Stimulated activated CD4-positive, alpha-beta T cell treated with anti-CD3 and anti-CD28 coated beads, Interleukin-4, amount 100 ng/mL, for 48 hours (primary cell): ENCODE data around the gene HIC1.

Source experiments
- DNase-seq, 2 donors: peaks; one replicate each; pipeline ENCODE4 v3.0.0-alpha.2; 2020; ENCODE audit warnings: low read depth in 2 of 2

HIC1 gene

DNA sequence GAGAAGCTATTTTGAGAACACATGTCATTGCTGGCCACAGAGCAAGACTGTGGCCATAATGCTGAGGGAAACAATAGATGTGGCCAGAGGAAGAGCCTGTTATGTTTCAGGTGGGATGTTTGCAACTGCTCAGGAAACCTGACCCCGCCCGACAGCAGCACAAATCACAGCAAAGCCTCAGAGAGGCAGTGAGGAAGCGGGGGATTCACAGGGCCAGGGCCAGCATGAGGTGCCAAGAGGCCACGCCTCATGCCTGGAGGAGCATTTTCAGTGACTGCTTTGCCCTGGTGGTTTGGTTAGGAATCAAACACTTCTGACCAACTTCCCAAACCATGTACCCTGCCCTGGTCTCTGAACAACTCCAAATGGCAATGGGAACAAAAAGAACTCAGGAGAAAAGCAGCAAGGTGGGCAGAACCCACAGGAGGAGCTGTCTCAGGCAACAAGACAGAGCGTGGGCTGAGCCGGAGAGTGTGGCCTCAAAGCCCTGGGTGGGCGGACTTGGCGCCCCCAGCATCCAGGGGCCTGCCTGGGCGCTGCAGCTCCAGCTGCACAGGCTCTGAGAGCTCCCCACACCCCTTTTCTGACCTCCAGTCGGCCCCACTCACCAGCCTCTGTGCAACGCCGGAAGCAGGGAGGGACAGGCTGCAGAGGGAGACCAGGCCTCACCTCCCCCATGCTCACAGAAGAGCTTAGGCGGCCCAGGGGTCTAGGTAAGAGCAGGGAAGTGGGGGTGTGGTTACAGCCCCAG lies 20.6 kb downstream of the HIC1 start:
- no peak for DNase-seq

DNA sequence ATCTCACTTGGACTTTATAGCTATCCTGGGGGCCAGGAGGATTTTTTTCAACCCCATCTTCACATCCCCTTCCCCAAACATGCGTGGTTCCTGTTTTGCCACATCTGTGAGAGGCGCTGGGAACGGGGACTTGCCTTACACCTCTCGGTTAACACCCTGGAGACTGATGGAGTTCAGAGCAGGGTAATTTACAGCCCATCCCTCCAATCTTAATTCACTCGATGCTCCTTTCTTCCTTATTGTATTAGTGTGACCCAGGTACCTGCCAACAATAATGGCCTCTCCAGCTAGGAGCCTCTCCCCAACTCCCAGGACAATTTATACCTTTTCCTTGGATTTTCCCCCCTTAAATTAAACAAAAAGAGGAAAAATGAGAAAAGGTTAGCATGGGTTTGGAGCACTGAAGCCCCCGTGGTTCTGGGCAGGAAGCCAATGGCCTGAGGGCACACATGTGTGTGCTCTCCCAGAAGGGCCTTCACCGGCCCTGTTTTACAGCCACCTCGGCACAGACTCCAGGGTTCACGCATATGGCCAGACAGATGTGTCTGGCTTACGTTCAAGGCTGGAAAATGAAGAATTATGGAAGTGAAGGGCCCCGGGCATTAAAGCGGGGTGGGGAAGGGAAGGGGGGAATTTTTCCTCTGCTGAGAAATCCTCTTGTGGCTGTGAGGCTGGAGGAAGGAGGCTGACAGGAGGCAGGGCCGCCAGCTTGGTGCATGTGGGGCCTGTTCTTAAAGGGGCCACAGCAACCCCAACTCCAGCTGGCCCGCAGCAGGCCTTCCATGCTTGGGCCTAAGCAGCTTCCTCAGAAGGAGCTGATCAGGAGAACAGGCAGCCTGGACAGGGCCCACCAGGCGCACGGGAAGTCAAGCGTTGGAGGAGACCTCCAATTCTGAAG lies 21.4 kb downstream of the HIC1 start:
- no peak for DNase-seq

DNA sequence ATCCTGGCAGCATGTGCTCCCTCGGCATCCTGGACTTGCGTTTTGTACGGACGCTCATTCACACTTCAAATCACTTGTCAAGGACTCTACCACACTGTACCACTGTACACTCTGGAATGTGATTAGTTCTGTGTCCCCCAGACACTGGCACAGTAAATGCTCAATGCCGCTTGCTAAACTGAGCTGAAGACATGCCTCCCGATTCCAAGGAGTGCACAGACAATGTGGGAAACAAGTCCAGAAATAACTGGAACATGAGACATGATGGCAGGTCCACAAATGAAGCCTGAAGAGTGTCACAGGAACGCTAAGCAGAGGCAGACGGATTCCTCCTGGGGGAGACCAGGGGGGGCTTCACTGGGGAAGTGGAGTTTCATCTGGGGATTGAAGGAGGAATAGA lies 22.1 kb downstream of the HIC1 start:
- DNase-seq: no peak

DNA sequence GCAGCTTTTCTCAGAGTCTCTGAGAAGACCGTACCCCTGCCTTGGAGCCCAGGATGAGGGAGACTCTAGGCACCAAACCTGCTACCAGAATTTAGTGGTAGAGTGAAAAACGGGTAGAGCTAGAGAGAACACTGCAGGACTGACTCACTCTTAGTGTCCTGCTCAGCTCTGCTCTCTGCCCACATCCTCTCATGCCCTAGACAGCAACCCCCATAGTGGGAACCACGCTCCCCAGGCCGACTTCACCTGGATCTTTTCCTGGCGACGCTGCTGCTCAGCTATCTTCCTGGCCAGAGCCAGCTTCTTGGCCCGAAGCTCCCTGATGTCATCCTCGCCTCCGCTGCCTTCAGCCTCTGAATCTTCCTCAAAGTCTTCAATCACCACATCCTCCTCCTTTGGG lies 26.7 kb downstream of the HIC1 start:
- DNase-seq: no peak

DNA sequence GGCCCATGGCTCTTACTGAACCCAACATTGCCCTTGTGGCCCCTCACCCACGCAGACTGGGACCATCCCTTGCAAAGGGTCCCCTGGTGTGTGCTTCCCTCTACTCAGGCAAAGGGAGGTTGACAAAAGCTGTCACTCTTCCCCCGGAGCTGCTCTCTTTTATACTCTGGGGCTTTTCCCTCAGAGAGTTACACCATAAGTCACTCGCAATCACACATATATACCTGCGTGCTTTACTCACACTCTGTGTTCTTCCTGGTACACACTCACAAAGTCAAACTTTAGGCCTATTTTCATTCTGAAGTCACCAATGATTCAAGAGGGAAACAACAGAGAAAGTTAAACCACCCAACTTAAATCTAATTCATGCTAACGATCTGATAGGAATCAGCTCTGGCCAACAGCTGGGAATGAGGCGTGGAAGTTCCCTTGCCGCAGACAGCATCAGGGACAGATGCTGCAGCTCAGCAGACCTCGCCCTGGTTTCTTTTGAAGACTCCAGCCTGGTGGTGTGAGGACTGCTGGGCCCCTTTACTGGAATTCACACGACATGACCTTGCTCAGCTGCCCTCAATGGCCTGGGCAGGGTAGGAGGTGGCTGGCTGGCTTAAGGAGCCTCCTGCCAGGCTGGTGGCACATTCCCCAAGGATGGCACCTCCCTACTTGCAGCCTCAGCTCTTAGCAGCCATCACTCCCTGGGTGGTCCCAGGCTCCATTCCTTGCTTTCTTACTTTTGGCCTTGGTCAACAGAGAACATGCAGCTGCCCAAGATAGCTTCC lies 27.3 kb downstream of the HIC1 start:
- no peak for DNase-seq

DNA sequence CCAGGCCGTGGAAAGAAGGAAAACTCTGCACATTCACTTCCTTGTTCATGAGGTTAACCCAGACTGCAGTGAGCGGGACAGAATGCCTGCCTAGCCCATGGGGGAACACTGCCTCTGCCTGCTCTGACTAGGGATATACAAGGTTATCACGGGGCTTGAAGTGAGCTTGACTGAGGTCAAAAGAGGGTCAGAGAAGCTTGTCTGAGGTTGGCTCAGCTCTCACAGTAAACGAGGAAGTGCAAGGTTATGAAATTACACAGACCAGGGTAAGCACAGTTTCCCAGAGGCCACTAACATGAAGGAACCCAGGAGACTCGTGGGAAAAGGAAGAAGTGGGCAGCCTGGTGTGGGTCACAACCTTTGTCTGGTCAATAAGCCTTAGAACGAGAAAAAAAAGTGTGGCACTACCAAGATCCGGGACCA lies 28.7 kb downstream of the HIC1 start:
- DNase-seq: no peak

DNA sequence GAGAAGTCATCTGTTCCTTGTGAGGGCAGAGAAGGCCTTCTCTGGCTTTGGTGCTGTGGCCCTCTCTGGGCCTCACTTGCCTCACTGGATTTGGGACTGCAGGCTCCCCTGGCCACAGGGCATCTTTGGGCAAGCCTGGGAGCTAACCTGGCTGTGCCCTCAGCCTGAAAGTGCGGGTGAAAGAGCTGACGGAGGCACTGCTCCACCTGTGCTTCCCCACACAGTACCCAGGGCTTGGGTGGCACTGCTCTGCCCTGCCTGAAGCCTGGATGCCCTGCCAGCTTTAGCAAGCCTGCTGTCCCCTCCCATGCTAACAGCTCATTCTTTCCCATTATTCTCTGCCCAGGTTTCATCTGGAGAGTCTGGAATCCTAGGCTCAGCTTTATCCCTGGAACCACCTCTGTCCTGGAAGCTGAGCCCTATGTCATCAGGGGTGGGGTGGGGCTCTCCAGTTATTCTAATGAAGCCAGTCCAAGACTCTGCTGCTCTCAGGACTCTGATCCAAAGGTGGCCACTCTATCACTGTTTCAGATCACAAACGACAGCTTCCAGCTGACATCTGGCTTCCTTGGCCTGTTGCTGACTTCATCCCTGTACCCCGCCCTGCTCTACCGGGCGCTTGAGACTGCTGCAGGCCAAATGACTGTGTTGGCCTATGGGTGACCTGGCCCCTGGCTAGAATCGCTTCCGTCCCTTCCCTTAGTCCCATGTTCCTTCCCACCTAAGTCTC lies 29.3 kb downstream of the HIC1 start:
- DNase-seq: no peak

DNA sequence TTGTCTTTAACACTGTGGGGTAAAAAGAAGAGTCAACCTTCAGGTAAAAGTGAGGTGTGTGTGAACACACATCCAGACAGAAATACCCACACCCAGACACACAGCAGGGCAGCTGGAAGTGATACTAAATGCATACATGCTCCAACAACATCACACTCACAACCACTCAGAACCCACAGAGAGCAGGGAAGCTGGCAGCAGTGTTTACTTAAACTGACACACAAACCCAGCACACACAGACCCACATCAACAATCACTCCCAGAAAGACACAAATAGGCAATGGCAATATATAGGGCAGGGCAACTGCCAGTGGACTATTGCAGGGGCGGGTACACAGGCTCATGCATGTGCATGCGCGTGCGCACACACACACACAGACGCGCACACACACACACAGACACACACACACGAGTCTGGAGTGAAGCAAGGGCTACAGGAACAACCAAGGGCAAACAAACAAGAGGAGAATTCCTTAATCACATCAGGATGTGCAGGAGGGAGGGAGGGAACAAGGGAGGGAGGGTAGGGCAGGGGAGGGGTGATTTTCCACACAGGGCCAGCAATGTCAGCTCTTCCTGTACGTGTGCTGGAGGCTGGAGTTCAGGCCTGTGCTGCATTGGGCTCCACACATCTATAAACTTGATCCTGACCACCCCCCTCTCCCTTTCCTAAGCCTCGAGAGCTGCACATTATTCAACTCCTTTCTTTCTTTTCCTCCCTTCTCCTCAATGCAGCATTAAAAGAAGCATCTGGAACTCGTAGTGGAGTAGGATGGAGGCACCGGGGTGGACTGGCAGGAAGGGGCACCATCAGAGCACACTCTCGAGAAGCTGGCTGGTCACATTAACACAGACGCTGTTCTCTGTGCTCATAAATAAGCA lies 30.1 kb downstream of the HIC1 start:
- no peak for DNase-seq

DNA sequence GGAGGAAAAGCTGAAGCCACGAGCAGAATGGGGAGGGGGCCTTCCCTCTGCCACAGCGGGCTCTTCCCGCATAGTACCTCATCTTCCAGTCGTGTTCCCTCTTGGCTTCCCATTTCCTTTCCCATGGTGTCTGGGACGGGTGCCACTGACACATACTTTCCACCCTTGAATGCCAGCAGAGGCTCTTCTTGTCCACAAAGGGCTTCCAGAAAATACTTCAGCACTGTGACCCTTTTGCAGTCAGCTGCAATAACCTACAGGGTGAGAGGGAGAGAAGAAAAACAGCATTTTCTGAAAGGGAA lies 30.7 kb downstream of the HIC1 start:
- no peak for DNase-seq

DNA sequence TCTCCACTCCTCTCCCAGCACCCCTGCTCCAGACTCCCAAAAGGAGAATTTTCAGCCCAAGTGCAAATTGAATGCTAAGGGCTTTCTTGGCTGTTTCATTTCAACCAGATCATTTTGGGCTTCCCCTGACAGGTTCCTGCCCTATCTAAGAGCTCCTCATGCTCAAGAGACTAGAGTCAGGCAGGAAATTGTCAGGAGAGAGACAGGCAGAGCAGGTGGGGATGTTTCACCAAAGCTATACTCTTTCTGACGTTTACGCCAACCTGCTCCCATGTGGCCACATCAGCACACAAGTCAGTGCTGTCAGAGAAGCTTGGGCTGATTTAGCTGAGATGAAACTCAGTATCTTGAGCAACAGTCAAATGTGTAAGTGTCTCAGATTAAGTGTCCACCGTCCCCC lies 31.4 kb downstream of the HIC1 start:
- DNase-seq: no peak

DNA sequence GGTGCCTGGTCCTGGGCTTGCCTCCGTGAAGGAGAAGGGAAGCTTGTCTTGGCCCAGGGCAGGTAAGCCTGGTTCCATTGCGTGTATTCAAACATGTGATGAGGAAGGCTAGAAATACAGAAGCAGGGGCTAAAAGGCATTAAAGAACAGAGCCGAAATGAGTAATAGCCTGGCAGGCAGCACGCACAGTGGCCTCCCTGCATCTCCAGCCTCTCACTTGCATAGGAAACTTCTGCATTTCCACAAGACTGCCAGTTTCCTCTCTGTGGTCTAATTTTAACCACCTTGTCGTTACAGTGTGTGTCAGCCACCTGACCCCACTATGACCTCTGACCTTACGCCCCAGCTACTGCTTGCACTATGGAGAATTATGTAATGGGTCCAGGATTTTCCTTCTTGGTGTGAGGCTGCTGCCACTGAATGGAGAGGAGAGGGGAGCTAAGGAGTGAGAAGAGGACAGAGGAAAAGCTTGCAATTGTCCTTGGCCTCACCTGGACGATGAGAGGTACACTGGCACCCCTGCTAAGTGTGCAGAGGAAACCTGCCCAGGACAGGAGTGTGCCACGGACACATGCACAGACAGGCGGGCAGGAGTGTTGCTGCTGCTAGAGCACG lies 32.8 kb downstream of the HIC1 start:
- peak; percentile 34 to 43 for DNase-seq

DNA sequence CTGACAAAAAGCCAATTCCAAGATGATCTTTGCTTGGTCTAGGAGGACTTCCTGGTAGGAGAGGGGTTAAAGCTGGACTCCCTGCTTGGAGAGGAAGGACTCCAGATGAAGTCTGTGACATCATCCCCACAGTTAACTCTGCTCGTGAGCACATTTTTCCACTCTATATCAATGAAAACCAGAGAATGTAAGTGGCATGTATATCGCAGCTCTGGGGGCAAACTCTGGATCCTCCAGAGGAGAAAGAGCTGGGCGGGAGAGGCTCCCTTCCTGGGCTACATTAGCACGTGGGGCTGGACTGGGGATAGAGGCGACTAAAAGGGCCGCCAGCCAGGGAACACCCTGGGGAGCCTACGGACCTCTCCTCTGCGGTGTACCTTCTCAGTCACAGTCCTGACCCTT lies 34.1 kb downstream of the HIC1 start:
- DNase-seq: no peak

DNA sequence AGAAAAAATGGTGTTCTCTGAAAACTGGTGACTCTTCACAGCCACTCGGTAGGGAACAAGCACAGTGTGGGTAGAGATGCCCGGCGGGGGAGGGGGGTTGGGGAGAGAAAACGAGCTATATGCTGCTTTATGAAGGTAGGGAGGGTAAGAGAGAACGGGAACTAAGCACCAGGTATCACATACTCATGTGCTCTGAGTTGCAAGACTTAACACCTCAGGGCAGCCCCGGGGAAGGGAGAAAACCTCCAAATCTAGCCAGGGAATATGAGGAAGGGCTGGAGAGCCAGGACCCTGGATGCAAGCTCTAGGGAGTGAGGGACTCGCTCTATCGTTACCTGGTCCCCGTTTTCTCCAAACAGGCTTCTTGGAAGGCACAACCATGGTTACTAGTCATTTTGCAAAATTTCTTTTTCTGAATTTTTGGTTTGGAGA lies 35.3 kb downstream of the HIC1 start:
- DNase-seq: no peak

DNA sequence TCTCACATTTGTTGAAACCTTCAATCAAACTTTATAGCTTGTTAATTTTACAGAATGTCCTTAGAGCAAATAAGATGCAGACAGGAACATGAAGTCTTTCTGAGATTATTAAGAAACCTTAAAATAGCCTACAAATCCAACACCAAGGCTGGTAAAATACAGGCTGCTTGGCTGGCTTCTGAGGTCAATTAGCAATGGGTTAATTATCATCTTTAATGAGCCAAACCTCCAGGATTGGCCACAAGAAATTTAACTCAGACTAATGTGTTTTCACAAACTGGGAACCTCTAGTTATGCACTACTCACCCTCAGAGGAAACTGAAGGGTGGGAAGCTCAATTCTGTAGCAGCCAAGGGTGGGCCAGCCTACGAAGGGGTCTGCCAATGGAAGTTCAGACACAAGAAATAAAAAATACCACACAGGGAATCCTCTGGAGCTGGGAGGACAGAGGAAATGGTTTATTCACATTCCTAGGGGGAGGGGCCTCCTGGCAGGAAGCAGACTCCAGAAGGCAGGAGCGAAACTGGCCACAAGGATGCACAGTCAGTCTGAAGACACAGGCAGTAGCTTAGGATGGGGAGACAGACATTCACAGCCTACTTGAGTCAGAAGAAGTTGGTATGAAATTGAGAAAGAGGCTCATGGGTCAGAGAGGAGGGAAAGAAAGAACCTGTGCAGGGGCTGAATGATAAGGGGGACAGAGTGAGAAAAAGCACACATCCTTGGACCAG lies 36.1 kb downstream of the HIC1 start:
- no peak for DNase-seq

DNA sequence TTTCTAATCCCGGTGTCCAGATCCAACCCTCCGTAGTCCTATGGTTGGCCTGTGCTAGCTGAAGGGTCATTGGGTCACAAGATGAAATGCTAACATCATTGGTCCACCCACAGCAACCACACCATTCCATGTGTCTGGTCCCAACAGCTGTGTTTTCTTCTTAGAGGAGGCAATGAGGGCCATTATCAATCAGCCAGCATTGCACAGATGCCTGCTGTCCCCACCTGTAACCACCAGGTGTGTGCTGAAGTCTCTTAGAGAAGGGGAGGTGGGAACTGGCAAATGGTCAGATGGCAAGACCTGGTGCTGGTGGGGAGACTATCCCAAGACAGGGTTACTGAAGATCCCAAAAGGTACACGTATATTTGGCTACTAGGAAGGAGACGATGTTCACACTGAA lies 37.4 kb downstream of the HIC1 start:
- no peak for DNase-seq

DNA sequence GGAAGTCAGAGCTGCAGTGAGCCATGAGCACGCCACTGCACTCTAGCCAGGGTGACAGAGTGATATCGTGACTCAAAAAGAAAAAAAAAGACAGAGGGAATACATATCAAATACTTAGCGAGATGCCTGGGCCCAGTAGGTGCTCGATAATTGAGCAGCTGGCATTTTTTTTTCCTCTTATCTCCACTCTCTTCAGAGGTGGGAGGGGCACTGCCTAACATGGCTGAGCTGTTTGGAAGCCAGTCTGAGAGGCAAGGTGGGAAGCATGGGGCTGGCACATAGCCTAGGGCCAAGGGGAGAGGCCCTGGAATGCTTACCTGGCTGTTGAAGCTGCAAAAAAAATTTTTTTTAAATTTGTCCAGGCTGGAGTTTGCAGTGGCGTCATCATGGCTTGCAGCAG lies 38.4 kb downstream of the HIC1 start:
- DNase-seq: no peak

DNA sequence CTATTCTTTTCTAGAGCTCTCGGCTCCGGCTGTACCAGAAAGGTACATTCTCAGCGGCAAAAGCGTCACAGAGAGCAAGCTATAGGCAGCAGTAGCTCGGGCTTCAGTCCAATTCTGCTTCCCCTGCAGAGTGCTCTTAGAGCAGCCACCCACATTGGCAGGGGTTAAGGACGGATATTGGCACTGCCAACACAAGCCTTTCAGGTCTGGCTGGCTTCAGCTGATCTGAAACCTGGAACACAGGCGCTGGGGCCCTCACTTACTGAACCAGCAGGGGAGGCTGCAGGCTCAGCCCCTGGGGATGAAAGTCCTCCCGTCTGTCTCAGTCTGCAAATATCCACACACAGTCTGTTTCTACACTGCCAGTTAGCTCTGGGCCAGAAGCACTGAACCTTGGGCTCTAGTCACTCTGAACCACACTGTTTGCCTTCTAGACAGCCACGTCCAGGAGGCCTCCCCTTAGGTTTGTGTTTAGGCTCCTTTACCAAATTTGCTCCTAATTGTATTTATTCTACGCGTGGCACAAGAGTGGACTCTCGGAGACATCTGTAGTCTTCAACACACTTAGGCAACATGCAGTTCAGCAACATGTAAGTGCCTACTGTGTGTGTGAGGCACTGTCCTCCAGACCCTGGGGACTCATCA lies 40.1 kb downstream of the HIC1 start:
- no peak for DNase-seq

DNA sequence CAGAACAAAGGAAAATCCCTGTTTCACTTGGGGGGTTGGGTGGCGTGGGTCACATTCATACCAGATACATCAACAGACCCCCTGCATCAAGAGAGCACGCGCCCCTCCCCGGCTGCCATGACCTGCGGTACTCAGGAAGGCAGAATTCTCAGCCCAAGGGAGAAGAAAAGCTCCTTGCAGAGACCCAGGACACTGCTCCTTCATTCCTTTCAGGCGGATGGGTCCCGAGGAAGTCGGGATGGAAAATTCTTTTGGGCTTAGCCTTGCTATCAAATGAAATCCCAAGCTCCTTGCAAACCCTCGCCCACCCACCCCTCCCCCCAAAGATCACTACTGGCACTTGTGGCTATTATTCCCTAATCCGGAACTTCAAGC lies 40.6 kb downstream of the HIC1 start:
- DNase-seq: no peak
